ENCODE data around the gene FAM161B. TPM values are rescaled to one million over a fixed set of nuclear protein-coding genes. Genes with fewer than 3 reads are reported as not detected.

The FAM161B gene
- polyA plus RNA-seq, 2 of the 4 experiments (the other 2 are of a cell fraction): 1.6 TPM

GRCh38 chr14:73943083-73943482 is 6.8 kb downstream of the FAM161B start:
- ChIA-PET CTCF (interaction anchor here (0.6 to 1.2 kb wide), 3 partner anchors 11 to 43 kb away, joined by 3 read pairs; no protein-coding TSS in a partner anchor), POLR2A (interaction anchor here (0.7 kb wide), 1 partner anchor 91 kb away, joined by 3 read pairs; the partner anchor contains the start of gene PTGR2)
- no peak overlapping the region for H3K27ac ChIP-seq
- H3K9me3 ChIP-seq: no peaks in the 10 kb centered on the region
- ATAC-seq (no peak; a peak in 3 of 6 replicates), FAIRE-seq (no peak), DNase-seq (ENCODE audit: low read depth in 1 of 2, low spot score in 1 of 2) (peak in 1 of 2 experiments; percentile 9)
- H3K4me1 ChIP-seq: 0 out of 3 replicates have a peak, but pooled peaks cover 3% of the 10 kb centered on the region
- 51% methylated on average over 4 of the region's 4 CpGs for WGBS (ENCODE audit: missing lambda C conversion rate)
- H3K4me3 ChIP-seq: no peak overlapping the region
- TF ChIP-seq NFE2L2 (conservative IDR thresholded peaks at IDR 0.05; ENCODE audit: low read length) (no peak), CEBPB (IDR thresholded peaks at IDR 0.05) (peak; percentile 98 to 99)
- H3K4me2 ChIP-seq: no peak overlapping the region

DNA sequence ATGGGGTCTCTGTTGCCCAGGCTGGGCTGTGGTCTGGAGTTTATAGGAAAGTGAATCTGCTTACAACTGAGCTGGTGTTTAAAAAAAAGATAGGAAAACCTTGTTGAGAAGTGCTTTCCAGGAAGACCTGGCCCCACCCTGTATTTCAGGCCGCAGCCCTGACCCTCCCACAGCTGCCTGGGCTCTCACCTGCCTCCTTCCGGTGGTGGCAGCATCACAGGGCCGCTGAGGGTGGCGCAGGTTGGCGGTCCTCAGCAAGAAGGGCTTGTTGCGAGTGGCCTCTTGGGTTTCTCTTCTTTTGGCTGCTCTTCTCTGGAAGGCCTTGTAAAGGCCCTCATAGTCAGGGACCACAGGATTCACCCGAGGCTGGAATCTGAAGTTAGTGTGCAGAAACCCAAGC is 7.7 kb downstream of the FAM161B start:
- FAIRE-seq (no peak), DNase-seq (ENCODE audit: low read depth in 1 of 2, low spot score in 1 of 2) (no peak), ATAC-seq (no peak)
- Histone ChIP-seq H3K9me3 (no peaks in the 10 kb centered on the region), H3K4me2 (no peak overlapping the region), H3K4me1 (0 out of 3 replicates have a peak, but pooled peaks cover 3% of the 10 kb centered on the region), H3K27ac (no peak overlapping the region), H3K4me3 (no peak overlapping the region)
- TF ChIP-seq RCOR1 (IDR thresholded peaks at IDR 0.05; ENCODE audit: low read depth, low read length) (no peak), MYC (IDR thresholded peaks at IDR 0.05; ENCODE audit: borderline replicate concordance, low read length) (no peak), MAZ (IDR thresholded peaks at IDR 0.05; ENCODE audit: borderline replicate concordance, low read depth, low read length) (no peak), CHD4 (IDR thresholded peaks at IDR 0.05; ENCODE audit: borderline replicate concordance) (no peak), SREBF2 (IDR thresholded peaks at IDR 0.05) (no peak), HEYL (CRISPR knock-in tag; IDR thresholded peaks at IDR 0.05) (no peak), FOSB (CRISPR knock-in tag; IDR thresholded peaks at IDR 0.05) (no peak), EP300 (IDR thresholded peaks at IDR 0.05) (no peak), HOXB5 (CRISPR knock-in tag; IDR thresholded peaks at IDR 0.05) (no peak), BHLHE40 (IDR thresholded peaks at IDR 0.05; ENCODE audit: low read depth, low read length) (no peak), CBX8 (IDR thresholded peaks at IDR 0.05) (no peak), HES2 (IDR thresholded peaks at IDR 0.05) (no peak)
- TF ChIP-seq, protein P1, sequence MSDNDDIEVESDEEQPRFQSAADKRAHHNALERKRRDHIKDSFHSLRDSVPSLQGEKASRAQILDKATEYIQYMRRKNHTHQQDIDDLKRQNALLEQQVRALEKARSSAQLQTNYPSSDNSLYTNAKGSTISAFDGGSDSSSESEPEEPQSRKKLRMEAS (IDR thresholded peaks at IDR 0.05): no peak
- TF ChIP-seq, protein P2, sequence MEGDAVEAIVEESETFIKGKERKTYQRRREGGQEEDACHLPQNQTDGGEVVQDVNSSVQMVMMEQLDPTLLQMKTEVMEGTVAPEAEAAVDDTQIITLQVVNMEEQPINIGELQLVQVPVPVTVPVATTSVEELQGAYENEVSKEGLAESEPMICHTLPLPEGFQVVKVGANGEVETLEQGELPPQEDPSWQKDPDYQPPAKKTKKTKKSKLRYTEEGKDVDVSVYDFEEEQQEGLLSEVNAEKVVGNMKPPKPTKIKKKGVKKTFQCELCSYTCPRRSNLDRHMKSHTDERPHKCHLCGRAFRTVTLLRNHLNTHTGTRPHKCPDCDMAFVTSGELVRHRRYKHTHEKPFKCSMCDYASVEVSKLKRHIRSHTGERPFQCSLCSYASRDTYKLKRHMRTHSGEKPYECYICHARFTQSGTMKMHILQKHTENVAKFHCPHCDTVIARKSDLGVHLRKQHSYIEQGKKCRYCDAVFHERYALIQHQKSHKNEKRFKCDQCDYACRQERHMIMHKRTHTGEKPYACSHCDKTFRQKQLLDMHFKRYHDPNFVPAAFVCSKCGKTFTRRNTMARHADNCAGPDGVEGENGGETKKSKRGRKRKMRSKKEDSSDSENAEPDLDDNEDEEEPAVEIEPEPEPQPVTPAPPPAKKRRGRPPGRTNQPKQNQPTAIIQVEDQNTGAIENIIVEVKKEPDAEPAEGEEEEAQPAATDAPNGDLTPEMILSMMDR (IDR thresholded peaks at IDR 0.05): no peak
- TF ChIP-seq, protein P3, sequence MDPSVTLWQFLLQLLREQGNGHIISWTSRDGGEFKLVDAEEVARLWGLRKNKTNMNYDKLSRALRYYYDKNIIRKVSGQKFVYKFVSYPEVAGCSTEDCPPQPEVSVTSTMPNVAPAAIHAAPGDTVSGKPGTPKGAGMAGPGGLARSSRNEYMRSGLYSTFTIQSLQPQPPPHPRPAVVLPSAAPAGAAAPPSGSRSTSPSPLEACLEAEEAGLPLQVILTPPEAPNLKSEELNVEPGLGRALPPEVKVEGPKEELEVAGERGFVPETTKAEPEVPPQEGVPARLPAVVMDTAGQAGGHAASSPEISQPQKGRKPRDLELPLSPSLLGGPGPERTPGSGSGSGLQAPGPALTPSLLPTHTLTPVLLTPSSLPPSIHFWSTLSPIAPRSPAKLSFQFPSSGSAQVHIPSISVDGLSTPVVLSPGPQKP (IDR thresholded peaks at IDR 0.05; ENCODE audit: low read depth, low read length): no peak
- CTCF ChIA-PET: interaction anchor here (1.2 kb wide), 1 partner anchor 10 kb away, joined by 3 read pairs; no protein-coding TSS in a partner anchor
- 90% methylated on average over 6 of the region's 7 CpGs for WGBS (ENCODE audit: missing lambda C conversion rate)
- POLR2A ChIA-PET: no interaction called here

DNA sequence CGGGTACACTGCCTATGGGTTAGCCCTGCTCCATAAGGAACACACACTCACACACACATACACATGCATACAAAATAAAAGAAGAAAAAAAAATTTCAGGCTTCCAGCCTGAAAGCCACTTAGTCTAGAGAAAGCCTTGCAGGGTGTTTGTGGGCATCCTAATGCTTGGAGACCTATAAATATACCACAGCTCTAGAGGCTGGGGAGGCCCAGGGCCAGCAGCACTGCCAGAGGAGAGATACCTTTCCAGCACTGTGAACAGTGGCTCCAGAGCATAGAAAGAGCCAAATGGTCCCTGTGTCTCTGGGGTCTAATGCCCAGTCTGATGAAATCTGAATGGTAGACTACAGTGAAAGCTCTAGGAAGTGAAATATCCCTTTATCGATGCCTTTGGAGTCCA is 12.9 kb downstream of the FAM161B start:
- Histone ChIP-seq H3K4me2 (no peak overlapping the region), H3K4me1 (peaks cover 3% of the 10 kb centered on the region; the same call in 2 of the 3 replicates), H3K9me3 (no peaks in the 10 kb centered on the region), H3K4me3 (no peak overlapping the region), H3K27ac (no peak overlapping the region)
- DNase-seq (ENCODE audit: low read depth in 1 of 2, low spot score in 1 of 2) (no peak), ATAC-seq (0 out of 6 replicates have a peak, but pooled peaks of 1 of the 2 experiments have one; percentile 21), FAIRE-seq (no peak)
- WGBS (ENCODE audit: missing lambda C conversion rate): 82% methylated on average over 2 of the region's 2 CpGs
- TF ChIP-seq MAFK (IDR thresholded peaks at IDR 0.05; ENCODE audit: partially characterized antibody) (no peak), HMGXB4 (CRISPR knock-in tag; IDR thresholded peaks at IDR 0.05; ENCODE audit: borderline replicate concordance) (no peak), PHF8 (IDR thresholded peaks at IDR 0.05; ENCODE audit: borderline replicate concordance, low read depth) (no peak), MAZ (IDR thresholded peaks at IDR 0.05; ENCODE audit: borderline replicate concordance, low read depth, low read length) (no peak), RAD21 (conservative IDR thresholded peaks at IDR 0.05 in 1 of 2, IDR thresholded peaks at IDR 0.05 in 1 of 2) (no peak), RARB (CRISPR knock-in tag; IDR thresholded peaks at IDR 0.05) (no peak)
- TF ChIP-seq, protein P3 (IDR thresholded peaks at IDR 0.05; ENCODE audit: low read depth, low read length): no peak
- ChIA-PET CTCF (interaction anchor here (1.3 to 1.5 kb wide), 2 partner anchors 9 to 208 kb away, joined by 3 to 7 read pairs; no protein-coding TSS in a partner anchor), POLR2A (interaction anchor here (0.8 kb wide), 1 partner anchor 13 kb away, joined by 3 read pairs; the partner anchor contains the start of genes COQ6 and FAM161B)

All from A549 (cell line).